HepG2 (cell line): ENCODE data around the gene ZFP36. TPM values are rescaled to one million over a fixed set of nuclear protein-coding genes. Genes with fewer than 3 reads are reported as not detected.

Experiments
- ATF5 ChIP-seq: sonication (generic); formaldehyde crosslinking; IDR thresholded peaks from 2 replicates; pipeline ENCODE4 v1.4.0; 2020; ENCODE audit warnings: mild to moderate bottlenecking, low read depth, missing genetic modification reagents
- ATM ChIP-seq: fragments of 450-650 bp; IDR thresholded peaks from 2 replicates; pipeline ENCODE4 v1.7.1; 2017; ENCODE audit warnings: mild to moderate bottlenecking, borderline replicate concordance
- CEBPZ ChIP-seq: IDR thresholded peaks from 2 replicates; pipeline ENCODE4 v1.6.1; 2012; ENCODE audit warnings: low read length, improper control_type of control experiment
- ELF1 ChIP-seq: sonication (generic); formaldehyde crosslinking; IDR thresholded peaks from 2 replicates; pipeline ENCODE4 v1.4.0; 2020; ENCODE audit warnings: missing genetic modification reagents
- ELF3 ChIP-seq: IDR thresholded peaks from 2 replicates; pipeline ENCODE4 v1.6.1; 2016; ENCODE audit warnings: missing genetic modification reagents, missing compliant biosample characterization
- ELF4 ChIP-seq: sonication (generic); formaldehyde crosslinking; IDR thresholded peaks from 2 replicates; pipeline ENCODE4 v1.5.0; 2020; ENCODE audit warnings: missing genetic modification reagents, mild to moderate bottlenecking, moderate library complexity, borderline replicate concordance
- ETS1 ChIP-seq: sonication (generic); formaldehyde crosslinking; IDR thresholded peaks from 2 replicates; pipeline ENCODE4 v1.4.0; 2020; ENCODE audit warnings: missing genetic modification reagents
- KLF6 ChIP-seq: IDR thresholded peaks from 2 replicates; pipeline ENCODE4 v1.8.0; 2016; ENCODE audit warnings: missing biosample characterization, missing genetic modification reagents
- MATR3 ChIP-seq: sonication (generic); formaldehyde crosslinking; IDR thresholded peaks from 2 replicates; pipeline ENCODE4 v1.4.0; 2020; ENCODE audit warnings: missing genetic modification reagents
- MIER3 ChIP-seq: IDR thresholded peaks from 2 replicates; pipeline ENCODE4 v1.6.1; 2016; ENCODE audit warnings: missing compliant biosample characterization, borderline replicate concordance
- POLR2G ChIP-seq: fragments of 200-400 bp; formaldehyde crosslinking; IDR thresholded peaks from 2 replicates; pipeline ENCODE4 v1.6.1; 2018; ENCODE audit warnings: mild to moderate bottlenecking, low read depth, low read length, moderate library complexity
- RBM22 ChIP-seq: fragments of 200-400 bp; formaldehyde crosslinking; optimal IDR thresholded peaks from 2 replicates; pipeline ENCODE3; 2017; ENCODE audit warnings: mild to moderate bottlenecking, low read length, moderate library complexity
- RFXANK ChIP-seq: IDR thresholded peaks from 2 replicates; pipeline ENCODE4 v1.6.1; 2016
- SALL2 ChIP-seq: sonication (generic); formaldehyde crosslinking; IDR thresholded peaks from 2 replicates; pipeline ENCODE4 v1.8.1; 2023; ENCODE audit warnings: mild to moderate bottlenecking, missing genetic modification reagents, inconsistent platforms
- SMARCC2 ChIP-seq: fragments of 450-650 bp; IDR thresholded peaks from 2 replicates; pipeline ENCODE4 v1.6.1; 2017; ENCODE audit warnings: antibody characterized with exemption, mild to moderate bottlenecking
- SUZ12 ChIP-seq: fragments of 150-350 bp; IDR thresholded peaks from 2 replicates; pipeline ENCODE4 v1.6.1; 2014; ENCODE audit warnings: low read depth, low read length
- TARDBP ChIP-seq: sonication (generic); formaldehyde crosslinking; IDR thresholded peaks from 2 replicates; pipeline ENCODE4 v1.8.0; 2022; ENCODE audit warnings: mild to moderate bottlenecking, missing genetic modification reagents
- ZBTB8A ChIP-seq: sonication (generic); formaldehyde crosslinking; IDR thresholded peaks from 2 replicates; pipeline ENCODE4 v1.4.0; 2020; ENCODE audit warnings: mild to moderate bottlenecking, low read depth, missing genetic modification reagents, borderline replicate concordance
- ZNF468 ChIP-seq: sonication (generic); formaldehyde crosslinking; IDR thresholded peaks from 2 replicates; pipeline ENCODE4 v1.8.0; 2022; ENCODE audit warnings: mild to moderate bottlenecking, moderate library complexity, missing genetic modification reagents
- ZNF556 ChIP-seq: sonication (generic); formaldehyde crosslinking; IDR thresholded peaks from 2 replicates; pipeline ENCODE4 v1.4.0; 2020; ENCODE audit warnings: mild to moderate bottlenecking, missing genetic modification reagents, borderline replicate concordance
- ZNF570 ChIP-seq: sonication (generic); formaldehyde crosslinking; IDR thresholded peaks from 2 replicates; pipeline ENCODE4 v1.4.0; 2020; ENCODE audit warnings: mild to moderate bottlenecking, missing genetic modification reagents, borderline replicate concordance
- ZNF616 ChIP-seq: sonication (generic); formaldehyde crosslinking; IDR thresholded peaks from 2 replicates; pipeline ENCODE4 v1.5.0; 2020; ENCODE audit warnings: low read depth, mild to moderate bottlenecking, missing genetic modification reagents
- ZNF639 ChIP-seq: conservative IDR thresholded peaks from 2 replicates; pipeline ENCODE4 v1.6.1; 2018; ENCODE audit warnings: missing genetic modification reagents
- ZNF644 ChIP-seq: IDR thresholded peaks from 2 replicates; pipeline ENCODE4 v1.6.1; 2016; ENCODE audit warnings: low read depth
- ZNF660 ChIP-seq: sonication (generic); formaldehyde crosslinking; IDR thresholded peaks from 2 replicates; pipeline ENCODE4 v1.5.1; 2020; ENCODE audit warnings: mild to moderate bottlenecking, low read depth, missing genetic modification reagents, borderline replicate concordance
- polyA plus RNA-seq, 8 experiments: library from polyadenylated mRNA; depleted of rRNA in 3 of 8; stranded (reverse) in 7 of 8; unstranded in 1 of 8; fragments of >200 nt; fragmentation: Illumina TruSeq in 4 of 8; extraction: Trizol in 4 of 8; gene quantifications; 2 replicates each; pipeline versions ENCODE4 v1.2.1 to v1.2.3, GENCODE V29; 2011 to 2016; ENCODE audit warnings: low read depth in 4 of 8, missing spikeins in 1 of 8, mixed read lengths in 1 of 8; ENCODE audit not compliant: insufficient read depth in 1 of 8
- total RNA-seq, 5 experiments: library from RNA; depleted of rRNA; stranded (reverse); fragments of >200 nt; fragmentation: Illumina TruSeq; extraction: Trizol; gene quantifications; 2 replicates each; pipeline ENCODE4 v1.2.3, GENCODE V29; 2016; ENCODE audit warnings: low read depth in 1 of 5

Gene ZFP36
- total and polyA plus RNA-seq, 2 of the 13 experiments (the other 11 are each of a cell fraction or from before 2014, with no cell fraction given): 1.4 to 1.7 TPM

GRCh38 chr19:39401549-39402345 lies 4.9 kb upstream of the ZFP36 start (continued):
- TF ChIP-seq SMARCC2 (no peak), ZNF639 (CRISPR knock-in tag) (peak; percentile 79), ZNF644 (no peak), RBM22 (no peak), SALL2 (CRISPR knock-in tag) (peak; percentile 1; the same call in 1 of the 2 replicates), ATM (no peak), ELF1 (peak; percentile 61), CEBPZ (no peak), KLF6 (peak; percentile 82; the same call in 1 of the 2 replicates), MATR3 (CRISPR knock-in tag) (no peak), ZNF660 (no peak), ZNF556 (CRISPR knock-in tag) (peak; percentile 39; the same call in 1 of the 2 replicates), RFXANK (CRISPR knock-in tag) (no peak), ZBTB8A (no peak), SUZ12 (no peak), ELF4 (CRISPR knock-in tag) (no peak), ZNF468 (CRISPR knock-in tag) (no peak), ETS1 (CRISPR knock-in tag) (no peak), MIER3 (CRISPR knock-in tag) (peak; percentile 12; the same call in 1 of the 2 replicates), ATF5 (CRISPR knock-in tag) (no peak), ZNF616 (CRISPR knock-in tag) (peak; percentile 67; the same call in 1 of the 2 replicates), ELF3 (CRISPR knock-in tag) (peak; percentile 66), POLR2G (peak; percentile 91), TARDBP (CRISPR knock-in tag) (peak; percentile 97), ZNF570 (no peak)
